ENCODE results near the gene FBXO34. TPM values are rescaled to one million over a fixed set of nuclear protein-coding genes. Genes with fewer than 3 reads are reported as not detected.

Gene FBXO34
- polyA plus RNA-seq, 3 donors from 2014 or later = 25.0 to 38.2 (median 38.1) TPM

DNA sequence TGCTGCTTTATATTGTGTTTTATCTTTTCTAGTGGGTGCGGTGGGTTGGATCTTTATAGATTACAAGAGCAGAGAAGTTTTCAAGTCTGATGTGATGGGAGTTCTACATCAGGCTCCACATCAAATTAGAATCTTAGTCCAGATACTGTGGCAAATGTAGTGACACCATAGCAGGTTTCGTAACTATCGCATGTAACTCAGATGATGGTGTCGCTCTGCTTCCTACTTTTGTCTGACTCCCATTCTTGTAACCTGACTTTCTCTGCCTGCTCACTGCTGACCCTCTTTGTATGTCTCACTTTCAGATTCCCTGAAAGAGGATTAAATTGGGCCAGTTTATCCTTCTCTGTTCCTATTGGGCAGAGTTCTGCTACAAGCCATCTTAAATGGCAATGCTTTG is 22.8 kb upstream of the FBXO34 start:
- Mint-ChIP-seq H3K9me3 (no peaks in the 10 kb centered on the region), H3K4me1 (no peaks in the 10 kb centered on the region), H3K27me3 (ENCODE audit: low read depth in 3 of 3) (peaks cover 4 to 17% (median 6%) of the 10 kb centered on the region in 3 donors), H3K27ac (no peak overlapping the region), H3K36me3 (no peaks in the 10 kb centered on the region), H3K4me3 (no peak overlapping the region)
- DNase-seq = no peak

DNA sequence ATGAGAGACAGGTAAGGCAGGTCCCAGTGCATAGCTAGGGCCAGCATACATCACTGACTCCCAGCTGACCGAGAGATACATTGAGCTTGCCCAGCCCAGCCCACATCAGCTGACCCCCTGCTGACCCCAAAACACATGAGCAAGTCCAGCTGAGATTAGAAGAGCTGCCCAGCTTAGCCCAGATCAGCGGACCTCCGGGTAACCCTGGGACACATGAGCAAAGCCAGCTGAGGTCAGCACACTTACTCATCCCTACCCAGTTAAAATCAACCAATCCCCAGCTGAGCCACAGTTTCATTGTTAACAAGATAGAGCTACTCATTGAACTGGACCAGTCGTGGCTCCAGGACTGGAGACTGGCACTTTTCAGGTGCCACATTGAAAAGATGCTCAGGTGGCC is 21.8 kb upstream of the FBXO34 start:
- no peaks in the 10 kb centered on the region for H3K4me1 Mint-ChIP-seq
- H3K27me3 Mint-ChIP-seq (ENCODE audit: low read depth in 3 of 3) = peaks cover 4 to 17% (median 6%) of the 10 kb centered on the region in 3 donors
- no peaks in the 10 kb centered on the region for H3K9me3 Mint-ChIP-seq
- H3K27ac Mint-ChIP-seq = no peak overlapping the region
- H3K4me3 Mint-ChIP-seq = no peak overlapping the region
- DNase-seq = no peak
- H3K36me3 Mint-ChIP-seq = no peaks in the 10 kb centered on the region

DNA sequence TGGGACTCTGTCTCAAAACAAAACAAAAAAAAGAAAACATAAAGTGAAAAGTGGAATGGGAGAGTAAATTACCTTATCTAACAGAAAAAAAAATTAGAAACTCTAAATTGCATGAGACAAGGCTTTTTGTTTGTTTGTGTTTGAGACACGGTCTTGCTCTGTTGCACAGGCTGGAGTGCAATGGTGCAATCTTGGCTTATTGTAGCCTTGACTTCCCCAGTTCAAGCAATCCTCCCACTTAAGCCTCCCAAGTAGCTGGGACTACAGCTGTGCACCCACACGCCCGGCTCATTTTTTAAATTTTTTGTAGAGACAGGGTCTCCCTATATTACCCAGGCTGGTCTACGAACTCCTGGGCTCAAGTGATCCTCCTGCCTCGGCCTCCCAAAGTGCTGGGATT is 17.9 kb upstream of the FBXO34 start:
- H3K9me3 Mint-ChIP-seq = no peaks in the 10 kb centered on the region
- no peaks in the 10 kb centered on the region for H3K36me3 Mint-ChIP-seq
- H3K27ac Mint-ChIP-seq = no peak overlapping the region
- peaks cover 6 to 11% (median 8%) of the 10 kb centered on the region in 3 donors for H3K27me3 Mint-ChIP-seq (ENCODE audit: low read depth in 3 of 3)
- H3K4me1 Mint-ChIP-seq = no peaks in the 10 kb centered on the region
- no peak overlapping the region for H3K4me3 Mint-ChIP-seq
- DNase-seq = no peak

DNA sequence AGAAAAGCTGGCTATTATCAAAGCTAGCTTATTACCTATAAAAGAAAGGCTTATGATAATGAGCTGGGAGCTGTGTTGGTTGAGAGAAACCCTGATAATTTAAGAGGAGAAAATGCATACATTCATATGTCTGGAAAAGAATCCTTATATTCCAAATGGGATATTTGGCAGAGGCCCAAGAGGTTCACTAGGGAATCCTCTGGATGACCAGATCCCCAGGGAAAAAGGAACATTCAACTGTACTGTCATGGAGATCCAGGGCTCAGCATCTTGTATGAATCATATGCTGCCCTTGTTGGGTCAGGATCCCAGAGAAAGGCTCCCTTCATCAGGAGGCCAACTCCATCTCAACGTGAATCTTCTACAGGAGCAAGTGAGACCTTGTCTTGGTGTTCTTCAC is 16.6 kb upstream of the FBXO34 start:
- Mint-ChIP-seq H3K27me3 (ENCODE audit: low read depth in 3 of 3) (peaks cover 4 to 13% (median 8%) of the 10 kb centered on the region in 3 donors), H3K4me3 (no peak overlapping the region), H3K9me3 (no peaks in the 10 kb centered on the region), H3K27ac (no peak overlapping the region), H3K4me1 (no peaks in the 10 kb centered on the region), H3K36me3 (no peaks in the 10 kb centered on the region)
- DNase-seq = no peak

DNA sequence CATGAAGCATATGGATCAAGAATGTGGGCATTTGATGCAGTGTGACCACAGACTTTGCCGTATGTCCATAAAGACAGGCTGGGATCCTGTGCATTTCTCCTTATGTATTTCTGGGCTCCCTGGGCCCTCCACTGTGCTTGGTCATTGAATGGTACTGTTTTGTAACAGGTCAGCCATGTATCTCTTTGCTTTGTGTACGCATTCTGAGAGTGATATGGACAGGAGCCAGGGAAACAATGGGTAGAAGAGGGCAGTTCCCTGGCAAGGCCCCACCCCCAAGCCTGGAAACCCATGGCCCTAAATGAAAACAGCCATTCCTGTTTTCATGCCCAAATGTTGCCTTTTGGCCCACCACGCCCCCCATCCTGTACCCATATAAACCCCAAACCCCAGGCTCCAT is 15.2 kb upstream of the FBXO34 start:
- H3K4me3 Mint-ChIP-seq = no peak overlapping the region
- H3K27me3 Mint-ChIP-seq (ENCODE audit: low read depth in 3 of 3) = peaks cover 1 to 7% (median 2%) of the 10 kb centered on the region in 3 donors
- no peaks in the 10 kb centered on the region for H3K9me3 Mint-ChIP-seq
- DNase-seq = no peak
- no peak overlapping the region for H3K27ac Mint-ChIP-seq
- no peaks in the 10 kb centered on the region for H3K36me3 Mint-ChIP-seq
- H3K4me1 Mint-ChIP-seq = no peaks in the 10 kb centered on the region

DNA sequence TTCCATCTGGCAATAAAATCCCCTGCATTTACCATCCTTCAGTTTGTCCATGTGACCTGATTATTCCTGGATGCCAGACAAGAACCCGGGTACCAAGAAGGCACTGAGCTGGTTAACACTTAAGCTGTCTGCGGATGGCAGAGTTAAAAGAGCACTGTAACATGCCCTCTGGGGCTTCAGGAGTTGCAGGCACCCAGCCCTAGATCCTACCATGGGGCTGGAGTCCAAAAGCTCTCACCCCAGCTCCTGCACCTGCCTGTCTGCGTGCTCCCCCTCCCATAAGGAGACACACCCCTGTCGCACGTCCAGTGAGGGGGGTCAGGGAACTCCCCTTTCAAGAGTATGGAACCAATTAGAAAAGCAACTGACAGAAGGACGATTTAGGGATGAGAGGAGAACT is 14.6 kb upstream of the FBXO34 start:
- Mint-ChIP-seq H3K36me3 (no peaks in the 10 kb centered on the region), H3K27me3 (ENCODE audit: low read depth in 3 of 3) (peaks cover 1 to 5% (median 2%) of the 10 kb centered on the region in 3 donors), H3K4me3 (no peak overlapping the region), H3K9me3 (no peaks in the 10 kb centered on the region), H3K4me1 (no peaks in the 10 kb centered on the region), H3K27ac (no peak overlapping the region)
- no peak for DNase-seq

DNA sequence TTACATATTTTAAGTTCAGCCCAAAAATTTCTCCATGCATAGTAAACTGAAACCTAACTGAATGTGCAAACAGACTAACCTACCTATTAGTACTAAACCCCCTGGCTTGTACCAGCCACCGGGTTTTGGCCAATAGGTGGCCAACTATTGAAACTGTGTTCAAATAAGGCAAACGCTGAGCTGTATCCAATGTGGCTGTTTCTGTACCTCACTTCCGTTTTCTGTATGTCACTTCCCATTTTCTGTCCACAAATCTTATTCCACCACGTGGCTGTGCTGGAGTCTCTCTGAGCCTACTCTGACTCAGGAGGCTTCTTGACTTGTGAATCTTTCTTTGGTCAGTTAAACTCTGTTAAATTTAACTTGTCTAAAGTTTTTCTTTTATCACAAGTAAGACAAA is 6.0 kb upstream of the FBXO34 start:
- Mint-ChIP-seq H3K36me3 (peaks cover 0 to 3% (median 0%) of the 10 kb centered on the region in 3 donors), H3K4me3 (no peak overlapping the region), H3K27me3 (ENCODE audit: low read depth in 3 of 3) (peaks cover 0 to 7% (median 2%) of the 10 kb centered on the region in 3 donors), H3K27ac (no peak overlapping the region), H3K9me3 (no peaks in the 10 kb centered on the region), H3K4me1 (no peaks in the 10 kb centered on the region)
- peak in 2 of 3 donors; percentile 9 to 15 for DNase-seq

DNA sequence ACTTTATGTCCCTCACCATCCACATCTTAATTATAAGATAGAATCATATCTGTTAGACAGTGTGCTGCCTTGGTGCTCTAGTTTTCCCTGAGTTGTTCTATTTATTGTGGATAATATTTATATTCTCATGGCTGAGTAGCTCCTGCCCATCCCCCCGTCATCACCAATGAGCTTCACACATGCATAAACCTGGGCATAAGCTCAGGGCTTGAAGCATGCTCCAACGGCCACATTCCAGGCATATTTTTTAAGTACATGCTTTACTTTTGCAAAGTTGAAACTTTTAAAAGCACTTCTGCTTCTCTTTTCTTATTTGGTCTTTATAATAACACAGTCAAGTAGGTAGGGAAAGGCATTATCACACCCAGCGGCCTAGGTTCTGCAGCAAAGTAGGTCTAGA is 3.4 kb upstream of the FBXO34 start:
- H3K9me3 Mint-ChIP-seq = no peaks in the 10 kb centered on the region
- no peak overlapping the region for H3K27ac Mint-ChIP-seq
- H3K36me3 Mint-ChIP-seq = peaks cover 0 to 3% (median 0%) of the 10 kb centered on the region in 3 donors
- no peak for DNase-seq
- H3K4me3 Mint-ChIP-seq = no peak overlapping the region
- peaks cover 10 to 14% (median 11%) of the 10 kb centered on the region in 3 donors for H3K27me3 Mint-ChIP-seq (ENCODE audit: low read depth in 3 of 3)
- H3K4me1 Mint-ChIP-seq = peaks cover 11 to 20% of the 10 kb centered on the region in 2 donors

DNA sequence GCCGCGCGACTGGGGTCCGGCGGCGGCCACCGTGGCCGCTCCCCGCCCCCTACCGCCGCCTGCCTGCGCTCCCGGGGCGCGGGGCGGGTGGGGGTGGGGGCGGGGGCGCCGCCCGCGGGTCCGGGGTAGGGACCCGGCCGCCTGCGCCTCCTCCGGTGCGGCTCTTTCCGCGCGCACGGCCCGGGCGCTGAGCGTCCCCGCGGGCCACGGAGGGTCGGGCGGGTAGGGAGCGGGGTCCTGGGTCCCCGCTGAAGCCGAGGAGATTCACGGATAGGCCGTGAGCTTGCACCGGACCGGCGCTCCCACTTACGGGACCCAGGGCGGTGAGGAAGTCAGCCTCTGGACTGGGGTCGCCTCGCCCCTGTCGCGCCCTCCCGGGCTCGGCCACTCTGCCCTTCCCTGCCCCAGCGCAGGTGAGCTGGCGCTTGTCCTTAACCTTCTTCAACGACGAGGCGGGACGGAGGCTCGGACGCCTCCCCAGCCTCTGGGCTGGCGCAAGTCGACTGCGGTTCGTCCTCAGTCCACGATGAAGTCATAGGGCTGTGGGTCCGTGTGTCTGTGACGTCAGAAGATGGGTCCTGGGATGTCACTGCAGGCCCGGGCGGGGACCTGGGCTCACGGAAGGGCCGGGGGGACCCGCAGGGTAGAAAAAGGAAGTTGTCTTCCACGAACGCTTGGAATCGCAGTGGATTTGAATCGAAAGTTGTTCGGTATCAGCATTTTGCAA is 514 bp downstream of the FBXO34 start:
- H3K9me3 Mint-ChIP-seq = no peaks in the 10 kb centered on the region
- peaks cover 10 to 12% (median 11%) of the 10 kb centered on the region in 3 donors for H3K27me3 Mint-ChIP-seq (ENCODE audit: low read depth in 3 of 3)
- H3K4me1 Mint-ChIP-seq = peaks cover 41 to 59% of the 10 kb centered on the region in 2 donors
- H3K36me3 Mint-ChIP-seq = no peaks in the 10 kb centered on the region
- DNase-seq = peak; percentile 66 to 73 (median 70)
- H3K27ac Mint-ChIP-seq = peak overlapping the region; percentile 88 to 97 (median 95)
- H3K4me3 Mint-ChIP-seq = peak overlapping the region; percentile 91 to 96 (median 92)

DNA sequence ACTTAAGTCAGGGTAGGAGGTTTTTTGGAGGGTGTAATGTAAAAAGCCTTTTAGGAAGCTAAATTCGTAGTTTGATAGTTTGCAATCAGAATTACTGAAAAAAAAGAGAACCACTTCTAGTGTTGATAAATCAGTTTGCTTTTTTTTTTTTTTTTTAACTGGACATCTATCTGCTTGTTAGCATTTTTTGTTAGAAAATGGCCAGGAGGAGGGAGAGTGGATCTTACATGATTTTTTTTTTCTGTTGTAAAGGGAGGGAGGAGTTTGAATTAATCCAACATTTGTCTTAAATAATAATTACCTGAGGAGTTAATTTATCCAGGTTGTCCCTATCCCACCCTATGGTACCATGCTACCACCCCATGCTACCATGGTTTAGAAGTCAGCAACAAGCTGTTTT is 1.2 kb downstream of the FBXO34 start:
- DNase-seq = no peak
- H3K36me3 Mint-ChIP-seq = no peaks in the 10 kb centered on the region
- peak overlapping the region; percentile 91 to 96 (median 92) for H3K4me3 Mint-ChIP-seq
- no peaks in the 10 kb centered on the region for H3K9me3 Mint-ChIP-seq
- peaks cover 47 to 65% of the 10 kb centered on the region in 2 donors for H3K4me1 Mint-ChIP-seq
- H3K27me3 Mint-ChIP-seq (ENCODE audit: low read depth in 3 of 3) = peaks cover 9 to 12% (median 10%) of the 10 kb centered on the region in 3 donors
- H3K27ac Mint-ChIP-seq = peak overlapping the region; percentile 88 to 97 (median 95)

DNA sequence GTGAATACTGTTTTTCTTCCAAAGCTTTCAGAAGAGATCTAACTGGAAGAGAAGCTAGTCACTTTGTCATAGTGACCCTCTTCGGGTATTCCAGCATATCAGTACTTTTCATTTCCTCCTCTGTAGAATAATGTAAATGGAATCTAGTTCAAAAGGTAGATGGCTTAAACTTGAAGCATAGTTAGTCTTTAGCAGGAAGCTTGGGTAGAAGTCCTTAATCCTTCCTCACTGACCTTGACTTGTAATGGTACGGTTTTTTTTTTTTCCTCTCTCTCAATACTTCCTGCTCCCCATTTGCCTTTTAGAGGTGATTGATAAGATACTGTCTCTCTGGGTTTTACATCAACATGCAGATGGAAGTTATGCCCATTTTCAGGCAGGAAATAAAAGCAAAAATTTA is 1.7 kb downstream of the FBXO34 start:
- Mint-ChIP-seq H3K9me3 (no peaks in the 10 kb centered on the region), H3K36me3 (no peaks in the 10 kb centered on the region), H3K4me3 (peak overlapping the region; percentile 91 to 96 (median 92)), H3K4me1 (peaks cover 52 to 71% of the 10 kb centered on the region in 2 donors), H3K27ac (peak overlapping the region; percentile 8 to 95 (median 94)), H3K27me3 (ENCODE audit: low read depth in 3 of 3) (peaks cover 8 to 12% (median 10%) of the 10 kb centered on the region in 3 donors)
- no peak for DNase-seq

DNA sequence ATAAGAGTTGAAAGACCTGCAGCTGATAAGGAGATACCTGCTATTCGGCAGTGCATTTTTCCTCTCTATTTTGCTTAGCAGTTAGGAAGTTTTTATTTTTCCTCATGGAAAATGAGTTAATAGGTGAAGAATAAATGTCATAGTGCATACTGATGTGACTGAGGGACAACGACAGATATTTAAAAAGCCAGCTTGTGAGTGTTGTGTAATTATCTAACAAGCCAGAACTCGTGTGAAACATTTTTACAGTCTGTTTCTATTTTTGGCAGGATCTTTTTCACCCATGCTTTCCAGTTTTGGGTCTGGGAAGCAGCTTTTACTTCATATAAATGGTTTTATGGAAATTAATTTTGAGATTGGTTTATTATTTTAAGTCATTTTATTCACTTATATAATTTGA is 2.9 kb downstream of the FBXO34 start:
- H3K9me3 Mint-ChIP-seq = no peaks in the 10 kb centered on the region
- peak overlapping the region in 5 of 6 donors; percentile 2 to 94 (median 47) for H3K27ac Mint-ChIP-seq

DNA sequence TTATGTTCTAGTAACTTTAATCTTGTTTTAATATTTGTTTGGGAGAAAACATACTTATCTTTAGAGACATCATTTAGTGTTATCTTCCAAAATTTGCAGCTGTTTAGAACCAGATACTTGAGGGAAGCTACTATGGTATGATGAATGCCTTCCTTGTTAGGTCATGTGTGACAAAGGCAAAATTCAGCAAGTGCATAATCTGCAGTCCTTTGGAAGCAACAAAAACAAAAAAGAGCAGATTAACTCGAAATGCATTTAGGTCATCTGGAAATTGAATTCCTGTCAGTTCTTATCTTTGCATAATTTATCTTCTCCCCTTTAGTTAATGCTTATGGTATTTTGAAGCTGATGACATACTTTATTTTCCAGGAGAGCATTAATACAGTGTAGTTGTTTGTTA is 3.5 kb downstream of the FBXO34 start:
- Mint-ChIP-seq H3K36me3 (peaks cover 0 to 2% (median 0%) of the 10 kb centered on the region in 3 donors), H3K9me3 (no peaks in the 10 kb centered on the region), H3K4me1 (peaks cover 70 to 89% of the 10 kb centered on the region in 2 donors), H3K4me3 (no peak overlapping the region), H3K27me3 (ENCODE audit: low read depth in 3 of 3) (peaks cover 6 to 12% (median 11%) of the 10 kb centered on the region in 3 donors), H3K27ac (peak overlapping the region in 5 of 6 donors; percentile 4 to 67 (median 28))
- DNase-seq = no peak

More for the DNA sequence above, 2.9 kb downstream of the FBXO34 start:
- H3K4me3 Mint-ChIP-seq = no peak overlapping the region
- H3K4me1 Mint-ChIP-seq = peaks cover 64 to 83% of the 10 kb centered on the region in 2 donors
- no peaks in the 10 kb centered on the region for H3K36me3 Mint-ChIP-seq
- peaks cover 6 to 12% (median 10%) of the 10 kb centered on the region in 3 donors for H3K27me3 Mint-ChIP-seq (ENCODE audit: low read depth in 3 of 3)
- DNase-seq = no peak

DNA sequence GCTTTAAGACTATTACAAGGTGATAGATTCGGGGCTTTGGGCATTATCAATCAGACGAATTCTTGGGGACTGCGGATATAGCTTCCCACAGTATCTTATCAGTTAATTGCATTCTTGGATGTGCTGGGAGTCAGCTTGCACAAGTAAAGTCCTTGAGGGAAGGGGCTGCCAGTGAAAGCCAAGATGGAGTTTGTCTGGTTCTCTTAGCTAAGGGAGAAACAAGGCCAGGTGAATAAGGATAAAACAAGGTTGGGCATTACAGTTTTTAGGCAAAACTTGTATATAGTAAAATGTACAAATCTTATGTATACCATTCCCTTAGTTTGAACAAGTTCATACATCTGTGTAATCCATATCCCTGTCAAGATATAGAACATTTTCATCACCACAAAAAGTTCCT is 5.5 kb downstream of the FBXO34 start:
- no peak for DNase-seq
- Mint-ChIP-seq H3K27ac (peak overlapping the region in 2 of 6 donors; percentile 50 to 76), H3K36me3 (peaks cover 0 to 2% (median 0%) of the 10 kb centered on the region in 3 donors), H3K9me3 (no peaks in the 10 kb centered on the region), H3K4me3 (no peak overlapping the region), H3K4me1 (peaks cover 81 to 99% of the 10 kb centered on the region in 2 donors), H3K27me3 (ENCODE audit: low read depth in 3 of 3) (peaks cover 2 to 7% (median 7%) of the 10 kb centered on the region in 3 donors)
